Skin epidermis (tissue), 12 donors: Measurements from ENCODE around the gene OVCA2.
"Not testable (repeated sequence)": the region's sequence is repeated elsewhere in the genome, so short reads cannot be mapped to it uniquely, and the experiment has no call there.

Source experiments
- H3K27ac ChIP-seq, 21 experiments: fragments of 200-600 bp; sonication (generic) in 11 of 21; one replicate each; pipeline ENCODE4 v1.5.0; 2020; ENCODE audit warnings: mild to moderate bottlenecking in 3 of 21, inconsistent platforms in 2 of 21, moderate library complexity in 2 of 21
- H3K4me3 ChIP-seq, 7 experiments: fragments of 200-600 bp; sonication (generic) in 2 of 7; one replicate each; pipeline ENCODE4 v1.5.0; 2020; ENCODE audit warnings: inconsistent platforms in 2 of 7, mild to moderate bottlenecking in 2 of 7, moderate library complexity in 1 of 7

Gene OVCA2

DNA sequence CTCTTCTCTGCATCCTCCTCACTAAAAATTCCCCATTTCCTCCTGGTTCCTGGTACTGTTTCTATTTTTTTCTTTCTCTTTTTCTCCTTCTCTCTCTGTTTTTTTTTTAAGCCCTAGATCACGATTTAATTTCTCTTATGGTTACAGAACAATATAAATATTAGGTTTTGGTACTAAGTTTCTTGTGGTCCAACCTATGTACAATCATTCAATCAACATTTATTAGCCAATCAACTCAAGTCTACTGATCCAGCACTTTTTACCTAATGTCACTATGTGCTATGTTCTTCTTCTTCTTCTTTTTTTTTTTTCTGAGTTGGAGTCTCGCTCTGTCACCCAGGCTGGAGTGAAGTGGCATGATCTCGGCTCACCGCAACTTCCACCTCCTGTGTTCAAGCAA, 29.3 kb upstream of the OVCA2 start:
- Histone ChIP-seq H3K27ac (peak overlapping the region in 17 of 21 experiments; percentile 18 to 79 (median 60)), H3K4me3 (no peak overlapping the region)

DNA sequence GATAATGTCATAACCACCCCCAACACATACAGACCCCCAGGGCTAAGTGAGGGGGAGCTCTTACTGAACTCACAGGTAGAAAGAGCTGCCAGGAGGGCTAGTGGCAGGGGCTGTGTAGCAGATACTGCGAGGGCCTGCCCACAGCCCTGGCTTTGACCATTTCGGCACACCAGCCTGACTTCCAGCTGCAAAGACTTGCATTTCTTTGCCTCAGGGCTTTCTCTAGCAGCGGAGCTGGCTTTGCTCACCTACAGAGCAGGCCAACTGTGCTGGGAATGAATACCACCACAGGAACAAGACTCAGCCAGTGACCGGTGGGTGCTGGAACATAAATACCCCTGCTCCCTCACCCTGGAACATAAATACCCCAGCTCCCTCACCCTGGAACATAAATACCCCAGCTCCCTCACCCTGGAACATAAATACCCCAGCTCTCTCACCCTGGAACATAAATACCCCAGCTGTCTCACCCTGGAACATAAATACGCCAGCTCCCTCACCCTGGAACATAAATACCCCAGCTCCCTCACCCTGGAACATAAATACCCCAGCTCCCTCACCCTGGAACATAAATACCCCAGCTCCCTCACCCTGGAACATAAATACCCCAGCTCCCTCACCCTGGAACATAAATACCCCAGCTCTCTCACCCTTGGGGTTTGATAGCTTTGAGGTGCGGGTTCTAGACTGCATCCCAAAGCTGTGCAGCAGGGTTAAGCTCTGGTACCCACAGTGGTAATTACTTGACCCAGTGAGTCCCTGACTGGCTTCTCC, 28.4 kb upstream of the OVCA2 start:
- H3K4me3 ChIP-seq: not testable (repeated sequence)
- H3K27ac ChIP-seq: peak overlapping the region in 4 of 21 experiments; percentile 4 to 55 (median 16)

DNA sequence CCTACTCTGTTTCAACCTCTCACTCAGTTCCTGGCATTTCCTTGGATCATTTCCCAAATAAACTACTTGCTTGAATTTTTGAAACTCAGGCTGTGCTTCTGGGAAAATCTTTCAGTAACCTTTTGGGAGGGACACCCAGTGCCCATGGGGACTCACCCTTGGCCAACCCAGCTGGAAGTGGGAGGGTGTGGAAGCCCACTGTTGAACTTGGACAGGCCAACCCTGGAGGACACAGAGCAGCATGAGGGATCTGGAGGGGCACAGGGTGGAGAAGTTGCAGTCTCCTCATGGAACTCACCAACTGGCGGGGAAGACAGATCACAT, 27.9 kb upstream of the OVCA2 start:
- no peak overlapping the region for H3K4me3 ChIP-seq
- peak overlapping the region in 1 of 21 experiments; percentile 13 for H3K27ac ChIP-seq

DNA sequence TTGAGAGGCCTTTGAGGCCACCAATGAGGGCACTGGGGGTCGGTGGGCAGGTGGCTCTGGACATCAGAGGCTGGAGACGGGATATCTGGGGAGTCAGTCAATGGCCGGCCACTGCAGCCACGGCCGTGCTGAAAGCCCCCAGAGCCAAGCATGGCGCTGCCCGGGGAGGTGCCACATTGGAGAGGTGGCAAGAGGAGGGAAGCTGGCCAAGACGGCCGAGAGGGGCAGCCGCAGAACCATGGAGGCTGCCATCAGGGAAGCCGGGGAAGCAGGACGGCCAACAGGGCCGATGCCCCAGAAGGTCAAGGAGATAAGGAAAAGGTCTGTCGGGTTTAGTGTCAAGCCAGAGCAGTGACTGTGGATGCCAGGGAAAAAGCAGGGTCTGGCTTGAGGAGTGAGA, 26.5 kb upstream of the OVCA2 start:
- Histone ChIP-seq H3K27ac (no peak overlapping the region), H3K4me3 (no peak overlapping the region)

DNA sequence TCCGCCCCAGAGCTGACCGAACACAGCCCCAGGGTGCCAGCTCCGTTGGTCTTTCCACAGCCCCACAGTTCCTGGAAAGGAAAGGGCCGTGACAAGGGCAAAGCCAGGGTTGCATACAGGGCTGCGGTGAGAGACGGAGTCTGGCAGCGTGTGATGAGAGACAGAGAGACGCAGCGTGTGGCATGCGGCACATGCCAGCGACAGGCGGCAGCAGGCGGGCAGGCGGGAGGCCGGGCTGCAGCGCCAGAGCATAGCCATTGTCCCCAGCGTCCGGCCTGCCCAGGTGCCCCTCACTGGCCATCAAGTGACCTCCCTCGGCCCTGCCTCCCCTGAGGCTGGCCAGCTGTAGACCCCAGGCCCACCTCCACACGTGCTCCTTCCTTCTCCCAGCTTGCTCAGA, 25.3 kb upstream of the OVCA2 start:
- no peak overlapping the region for H3K27ac ChIP-seq
- H3K4me3 ChIP-seq: no peak overlapping the region

DNA sequence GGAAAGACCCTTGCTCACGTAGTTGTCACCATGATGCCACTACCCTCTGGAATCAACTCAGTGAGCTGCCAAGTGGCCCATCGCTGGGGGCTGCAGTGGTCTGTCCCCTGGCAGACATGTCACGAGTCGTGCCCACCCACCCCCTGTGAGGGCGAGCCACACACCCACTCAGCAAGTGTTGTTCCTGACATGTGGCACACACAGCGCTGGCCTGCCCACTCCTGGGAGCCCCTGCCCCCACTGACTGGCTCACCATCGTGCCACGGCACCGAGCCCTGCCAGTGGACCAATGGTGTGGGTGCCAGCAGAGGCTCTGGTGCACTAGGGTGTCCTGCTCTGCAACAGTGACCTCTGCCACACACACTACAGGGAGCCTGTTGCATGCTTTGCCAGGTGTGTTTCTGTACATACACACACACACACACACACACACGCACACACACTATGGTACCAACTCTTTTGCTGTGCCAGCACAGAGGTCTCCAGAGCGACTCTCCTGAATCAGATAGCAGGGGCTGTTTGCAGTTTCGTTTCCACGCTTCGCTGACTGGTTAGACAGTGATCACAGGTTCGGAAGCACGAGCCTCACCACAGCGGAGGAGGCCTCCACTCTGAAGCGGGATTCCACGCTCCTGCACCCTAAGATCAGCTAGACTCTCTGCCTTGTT, 24.4 kb upstream of the OVCA2 start:
- Histone ChIP-seq H3K4me3 (no peak overlapping the region), H3K27ac (no peak overlapping the region)

DNA sequence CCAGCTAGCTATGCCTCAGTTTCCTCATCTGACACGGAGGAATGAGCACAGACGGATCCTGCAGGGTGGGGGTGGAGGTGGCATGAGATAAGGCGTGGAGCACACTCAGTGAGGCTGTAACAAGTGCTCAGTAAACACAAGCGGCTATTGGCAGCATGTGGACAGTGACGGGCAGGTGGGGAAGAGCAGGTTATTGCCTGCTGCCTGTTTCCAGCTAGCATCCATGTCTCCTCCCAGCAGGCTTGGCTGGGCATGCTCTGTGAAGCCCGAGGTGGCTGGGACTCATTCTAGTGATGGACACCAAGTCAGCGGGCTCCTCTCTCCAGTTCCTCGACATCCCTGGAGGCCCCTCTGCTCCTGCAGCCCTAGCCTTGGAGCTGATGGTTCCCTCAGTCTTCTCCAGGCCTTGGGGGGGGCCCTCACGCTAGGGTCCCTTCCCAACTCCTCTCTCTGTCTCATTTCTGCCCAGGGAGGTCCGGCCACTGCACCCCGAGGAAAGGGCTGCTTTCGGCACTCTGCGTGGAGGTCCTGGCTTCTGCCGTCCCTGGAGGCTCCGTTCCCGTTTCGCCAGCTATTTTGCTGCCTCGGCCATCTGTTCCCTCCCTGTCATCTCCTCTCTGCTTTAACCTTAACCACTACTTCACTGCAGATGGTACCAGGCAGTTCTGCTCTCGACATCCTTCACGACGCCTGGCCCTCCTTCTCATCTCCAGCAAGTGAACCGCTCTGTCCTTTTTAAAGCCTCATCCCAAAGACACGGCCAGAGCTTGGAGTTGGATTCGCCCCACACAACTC, 22.9 kb upstream of the OVCA2 start:
- no peak overlapping the region for H3K27ac ChIP-seq
- no peak overlapping the region for H3K4me3 ChIP-seq

DNA sequence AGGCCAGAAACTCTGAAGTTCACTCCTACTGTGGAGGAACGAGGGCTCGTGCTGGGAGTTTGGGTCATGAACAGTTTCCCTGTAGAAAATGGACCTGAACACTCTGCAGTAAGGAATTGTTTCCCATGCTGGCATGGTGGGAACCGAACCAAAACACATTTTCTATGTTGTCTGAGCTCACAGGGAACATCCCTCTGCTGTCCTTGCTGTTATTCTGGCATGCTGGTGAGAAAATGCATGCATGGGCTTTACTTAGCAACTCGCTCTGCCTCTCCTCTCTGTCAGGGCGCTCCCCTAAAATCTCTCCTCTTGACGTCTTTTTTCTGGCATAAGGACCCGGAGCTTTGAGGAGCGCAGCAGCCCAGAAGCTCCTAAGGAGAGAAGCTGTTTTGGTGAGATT, 22.1 kb upstream of the OVCA2 start:
- Histone ChIP-seq H3K27ac (no peak overlapping the region), H3K4me3 (no peak overlapping the region)

DNA sequence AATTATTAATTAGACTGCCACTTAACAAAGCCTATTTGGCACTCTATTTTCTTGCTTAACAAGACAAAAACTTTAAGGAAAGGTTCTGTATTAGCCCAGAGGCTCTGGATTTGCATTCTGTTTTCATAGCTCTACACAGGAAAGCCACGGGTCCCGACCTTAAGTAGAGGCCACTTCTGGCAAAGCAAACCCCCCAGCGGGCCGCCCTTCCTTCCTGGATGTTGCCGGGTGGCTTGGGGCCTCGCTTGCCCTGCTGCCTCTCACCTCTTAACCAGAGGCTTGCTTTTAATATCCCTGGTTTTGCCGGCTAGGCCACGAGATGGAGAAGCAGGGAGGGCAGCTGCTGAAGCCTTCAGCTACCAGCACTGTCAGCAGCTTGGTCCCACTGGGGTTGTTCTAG, 21.1 kb upstream of the OVCA2 start:
- Histone ChIP-seq H3K27ac (no peak overlapping the region), H3K4me3 (no peak overlapping the region)

DNA sequence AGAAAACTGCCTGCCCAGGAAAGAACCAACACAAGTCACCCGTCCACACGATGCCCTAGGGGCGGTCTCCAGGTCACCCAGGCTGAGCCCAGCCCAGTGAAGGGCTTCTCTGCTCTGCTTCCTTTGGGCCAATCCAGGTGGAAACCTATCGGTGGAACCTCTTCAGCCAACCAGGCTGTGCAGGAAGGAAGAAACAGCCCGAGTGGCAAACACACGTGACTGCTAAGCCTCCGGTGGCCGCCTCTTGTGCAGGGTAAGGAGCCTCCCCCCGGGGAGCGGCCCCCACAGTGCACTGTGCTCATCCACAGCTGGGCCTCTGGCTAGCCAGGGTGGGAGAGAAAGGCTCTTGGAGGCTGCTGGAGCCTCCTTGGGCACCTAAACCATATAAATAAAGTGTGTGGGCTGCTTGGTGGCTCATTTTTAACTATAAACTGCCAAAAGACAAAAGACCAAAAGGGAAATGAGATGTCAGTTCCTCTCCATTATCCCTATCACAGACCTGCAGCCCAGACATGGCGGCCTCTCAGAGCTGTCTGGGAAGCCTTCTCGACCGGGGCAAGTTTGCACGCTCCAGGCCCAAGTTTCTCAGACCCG, 19.1 kb upstream of the OVCA2 start:
- H3K27ac ChIP-seq: peak overlapping the region in 2 of 21 experiments; percentile 23 to 29

DNA sequence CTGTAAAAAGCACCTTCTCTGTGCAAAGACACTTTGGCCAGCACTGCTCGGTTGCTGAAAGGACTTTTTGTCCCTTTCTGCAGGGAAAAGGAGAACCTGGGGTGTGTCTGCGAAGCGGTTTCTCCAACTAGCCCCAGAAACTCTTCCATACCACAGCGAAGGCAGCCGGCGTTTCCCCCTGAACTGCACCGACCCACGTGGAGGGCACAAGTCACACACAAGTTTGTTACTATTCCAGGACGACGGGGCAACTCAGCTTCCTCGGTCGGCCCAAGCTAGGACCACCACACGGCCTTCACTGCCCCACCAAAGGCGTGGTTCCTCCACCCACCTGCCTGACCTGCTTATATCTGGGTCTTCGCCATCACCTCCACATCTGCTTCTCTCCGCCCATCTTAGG, 18.6 kb upstream of the OVCA2 start:
- peak overlapping the region in 4 of 21 experiments; percentile 29 to 65 (median 39) for H3K27ac ChIP-seq
- peak overlapping the region in 3 of 7 experiments; percentile 46 to 71 (median 51) for H3K4me3 ChIP-seq

More for the DNA sequence above, 19.1 kb upstream of the OVCA2 start:
- no peak overlapping the region for H3K4me3 ChIP-seq

DNA sequence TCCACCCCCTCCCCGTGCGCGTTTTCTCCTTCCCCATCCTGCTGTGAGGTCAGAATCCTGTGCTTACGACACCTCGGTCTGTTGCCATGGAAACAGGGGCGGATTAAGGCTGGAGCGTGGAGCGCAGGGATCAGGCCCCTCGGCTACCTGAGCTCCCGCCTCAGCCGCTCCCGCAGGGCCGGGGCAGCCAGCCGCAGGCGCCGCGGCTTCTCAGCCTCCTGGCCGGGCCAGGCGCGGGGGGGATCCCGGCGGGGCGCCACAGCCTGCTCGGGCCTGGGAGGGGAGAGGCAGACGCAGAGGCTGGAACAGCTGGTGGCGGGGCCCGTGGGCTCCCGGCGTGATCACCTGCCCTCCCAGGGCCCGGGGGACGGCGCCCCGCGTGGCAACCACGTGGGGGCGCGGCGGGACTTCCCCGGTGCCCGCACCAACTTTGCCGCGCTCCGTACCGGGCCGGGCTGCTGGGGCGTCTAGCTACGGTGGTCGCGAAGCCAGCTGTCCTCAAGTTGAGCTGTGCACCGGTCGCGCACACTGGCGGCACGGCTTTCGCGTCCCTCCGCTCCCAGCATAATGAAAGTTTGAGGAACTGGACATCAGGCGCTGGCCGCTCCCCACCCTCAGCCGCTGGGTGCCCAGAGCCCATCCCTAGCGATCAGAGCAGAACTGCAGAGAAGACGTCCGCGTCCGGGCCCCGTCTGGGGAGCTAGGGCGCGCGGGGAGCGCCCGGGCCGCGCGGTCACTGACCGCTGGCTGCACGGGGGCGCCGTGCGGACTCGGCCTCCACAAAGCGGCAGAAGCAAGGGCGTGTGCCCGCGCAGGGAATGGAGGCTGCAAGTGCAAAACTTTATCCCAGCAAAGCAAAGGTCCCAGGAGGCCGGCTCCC, 17.9 kb upstream of the OVCA2 start:
- H3K27ac ChIP-seq: peak overlapping the region in 10 of 21 experiments; percentile 4 to 65 (median 43)
- peak overlapping the region; percentile 39 to 71 (median 50) for H3K4me3 ChIP-seq

DNA sequence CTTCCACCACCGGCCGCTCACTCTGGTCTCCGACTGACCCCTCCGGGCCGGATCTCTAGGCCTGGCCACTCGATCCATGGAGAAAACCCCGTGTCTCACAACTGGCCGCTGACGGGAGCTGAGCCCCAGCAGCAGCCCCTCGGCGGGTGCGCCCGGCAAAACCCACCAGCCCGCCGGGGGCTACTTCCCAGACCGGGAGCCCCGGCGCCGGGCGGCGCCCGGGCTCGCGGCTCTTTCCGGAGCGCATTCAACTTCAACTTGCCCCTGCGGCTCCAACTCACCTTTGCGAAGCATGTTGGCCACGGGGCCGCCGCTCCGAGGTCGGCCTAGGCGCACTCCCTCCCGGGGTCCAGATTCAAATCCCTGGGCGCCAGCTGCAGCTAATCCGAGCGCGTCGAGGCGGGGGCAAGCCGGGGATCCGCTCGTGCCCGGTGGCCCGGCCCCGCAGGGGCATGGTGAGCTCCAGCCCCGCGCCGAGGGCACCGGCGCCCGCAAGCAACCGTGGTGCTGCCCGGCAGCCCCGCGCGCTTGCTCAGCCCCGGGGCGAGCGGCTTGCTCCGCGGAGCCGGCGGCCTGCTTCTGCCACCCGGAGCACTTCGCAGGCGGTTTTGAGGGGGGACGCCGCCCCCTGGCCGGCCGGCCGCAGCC, 17.1 kb upstream of the OVCA2 start:
- Histone ChIP-seq H3K27ac (peak overlapping the region in 12 of 21 experiments; percentile 16 to 65 (median 43)), H3K4me3 (peak overlapping the region; percentile 39 to 71 (median 50))

DNA sequence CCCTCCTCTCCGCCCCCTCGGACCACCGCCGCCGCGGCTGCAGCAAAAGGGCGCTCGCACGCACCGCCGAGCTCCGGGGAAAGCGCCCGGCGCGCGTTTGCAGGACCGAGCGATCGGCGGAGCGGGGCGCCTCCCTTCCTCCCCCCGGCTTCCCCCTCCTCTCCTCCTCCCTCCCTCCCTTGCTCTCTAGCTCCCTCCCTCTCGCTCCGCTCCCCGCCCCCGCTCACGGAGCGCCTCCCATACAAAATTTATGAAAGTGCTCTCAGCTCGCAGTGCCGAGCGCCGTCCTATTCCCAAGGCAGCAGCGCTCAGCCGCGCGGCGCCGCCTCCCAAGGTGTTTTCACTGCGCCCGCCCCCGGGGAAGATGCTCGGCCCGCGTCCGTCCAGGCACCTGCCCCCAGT, 16.6 kb upstream of the OVCA2 start, which contains the start of gene RTN4RL1:
Gene RTN4RL1 (minus strand): TSS at position 115 of the 402 bp plus-strand sequence. CDS start 469 bp downstream, outside the sequence.
- Histone ChIP-seq H3K4me3 (peak within 1 kb of the TSS; percentile 39 to 71 (median 50)), H3K27ac (peak within 1 kb of the TSS in 12 of 21 experiments; percentile 16 to 69 (median 51))

DNA sequence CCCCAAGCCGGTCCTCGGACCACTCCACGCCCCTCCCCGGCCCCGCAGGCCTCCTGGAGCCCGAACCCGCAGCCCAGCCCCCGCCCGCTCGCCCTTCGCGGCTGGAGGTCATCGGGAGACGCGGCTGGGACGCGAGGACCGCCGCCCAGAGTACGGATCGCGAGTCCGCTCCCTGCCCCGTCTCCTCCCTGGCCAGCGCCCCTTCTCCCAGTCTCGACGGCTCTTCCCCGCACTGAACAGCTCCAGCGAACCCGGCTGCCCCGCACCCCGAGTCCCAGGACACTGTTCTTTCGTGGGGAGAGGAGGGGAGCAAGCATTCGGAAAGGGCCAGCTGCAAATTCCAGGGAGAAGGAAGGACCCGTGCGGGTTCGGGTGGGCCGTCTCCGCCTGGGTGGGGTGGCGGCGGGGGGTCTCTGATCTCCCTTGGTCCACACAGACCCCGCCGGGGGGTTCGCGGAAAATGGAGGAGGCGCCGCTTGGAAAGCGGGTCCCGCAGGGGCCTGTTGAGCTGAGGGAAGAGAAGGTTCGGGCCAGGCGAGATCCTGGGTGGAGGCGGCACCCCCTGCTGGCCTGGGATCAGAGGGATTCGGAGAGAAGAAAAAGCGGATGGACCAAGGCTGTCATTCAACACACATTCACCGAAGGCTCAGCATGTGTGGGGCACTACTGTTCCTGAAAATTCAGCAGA, 16.1 kb upstream of the OVCA2 start:
- H3K27ac ChIP-seq: peak overlapping the region in 7 of 21 experiments; percentile 33 to 69 (median 39)

DNA sequence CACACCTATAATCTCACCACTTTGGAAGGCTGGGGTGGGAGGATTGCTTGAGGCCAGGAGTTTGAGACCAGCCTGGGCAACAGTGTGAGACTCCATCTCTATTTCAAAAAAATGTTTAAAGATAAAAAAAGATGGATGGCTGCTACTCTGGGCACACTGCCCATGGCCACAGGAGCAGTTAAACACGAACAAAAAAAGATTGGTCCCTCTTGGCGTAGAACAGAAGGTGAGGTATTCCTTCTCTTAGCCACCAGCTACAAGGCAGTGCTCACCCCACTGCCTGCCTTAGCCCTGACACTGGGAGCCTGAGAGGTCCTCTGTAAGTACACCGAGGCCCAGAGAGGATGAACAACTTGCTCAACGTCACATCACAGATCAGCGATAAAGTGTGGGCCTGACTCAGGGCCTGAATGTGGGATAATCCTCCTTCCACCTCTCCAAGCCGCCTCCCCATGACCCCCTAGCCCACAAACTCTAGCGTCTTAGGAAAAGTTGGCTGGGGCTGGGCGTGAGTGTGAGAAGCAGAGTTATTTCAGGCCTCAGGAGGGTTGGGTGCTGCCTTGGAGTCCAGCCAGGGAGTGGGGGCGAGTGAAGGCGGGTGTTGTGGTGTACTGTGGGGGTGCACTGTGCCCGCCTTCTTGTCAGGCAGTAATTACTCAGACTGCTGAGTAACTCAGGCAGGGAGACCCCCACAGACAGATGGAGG, 14.1 kb upstream of the OVCA2 start:
- Histone ChIP-seq H3K4me3 (no peak overlapping the region), H3K27ac (no peak overlapping the region)

More for the DNA sequence above, 16.1 kb upstream of the OVCA2 start:
- H3K4me3 ChIP-seq: peak overlapping the region; percentile 39 to 71 (median 50)

DNA sequence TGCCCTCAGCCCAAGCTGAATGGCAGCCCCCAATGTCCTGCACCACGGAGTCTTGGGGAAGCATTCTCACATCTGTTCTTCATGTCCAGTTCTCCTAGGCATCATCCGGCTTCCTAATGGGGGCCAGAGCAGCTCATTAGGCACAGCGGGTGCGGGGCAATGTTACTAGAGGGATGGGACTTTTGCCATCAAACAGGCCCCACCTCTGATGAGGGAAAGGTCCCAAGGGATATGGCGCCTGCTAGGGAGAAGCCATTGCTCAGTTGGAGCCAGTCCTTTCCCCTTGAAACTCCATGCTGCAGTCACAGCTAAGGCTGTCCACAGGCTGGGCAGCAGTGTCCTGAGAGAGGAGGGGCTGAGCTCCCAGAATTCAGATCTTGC, 13.6 kb upstream of the OVCA2 start:
- Histone ChIP-seq H3K27ac (no peak overlapping the region), H3K4me3 (no peak overlapping the region)
